Lung (tissue), 12 donors: ENCODE measurements around the gene FILIP1L. TPM values are rescaled to one million over a fixed set of nuclear protein-coding genes. Genes with fewer than 3 reads are reported as not detected.

Source experiments
- ATAC-seq: fragments of 200-7000 bp; cut with Tn5 transposase; one replicate; pipeline ENCODE4 v1.9.1; 2020; ENCODE audit warnings: moderate number of reproducible peaks; ENCODE audit not compliant: insufficient read depth, low FRiP score
- DNase-seq, 3 donors: peaks; one replicate each; pipeline ENCODE4 v3.0.0-alpha.2; 2013 to 2017
- H3K27ac ChIP-seq, 2 donors: one replicate each; pipeline ENCODE4 v1.5.1; 2013; ENCODE audit warnings: mild to moderate bottlenecking in 2 of 2, moderate library complexity in 2 of 2, control low read depth in 1 of 2, inconsistent platforms in 1 of 2, low read depth in 1 of 2, low read length in 1 of 2
- H3K27me3 ChIP-seq, 3 donors: one replicate each; pipeline ENCODE4 v1.5.1; 2013; ENCODE audit warnings: low read length in 2 of 3; ENCODE audit not compliant: control insufficient read depth in 3 of 3, insufficient read depth in 3 of 3
- H3K36me3 ChIP-seq, 4 donors: one replicate each; pipeline ENCODE4 v1.5.1; 2013; ENCODE audit warnings: low read length in 4 of 4, mild to moderate bottlenecking in 1 of 4, moderate library complexity in 1 of 4; ENCODE audit not compliant: control insufficient read depth in 4 of 4, insufficient read depth in 4 of 4
- H3K4me1 ChIP-seq, 5 donors: one replicate each; pipeline ENCODE4 v1.5.1; 2013; ENCODE audit warnings: low read length in 5 of 5, mild to moderate bottlenecking in 2 of 5, moderate library complexity in 1 of 5; ENCODE audit not compliant: control insufficient read depth in 5 of 5, insufficient read depth in 5 of 5
- H3K4me3 ChIP-seq: one replicate; pipeline ENCODE4 v1.5.1; 2013; ENCODE audit warnings: mild to moderate bottlenecking, control low read depth, moderate library complexity
- H3K9ac ChIP-seq, 2 donors: one replicate each; pipeline ENCODE4 v1.5.1; 2013; ENCODE audit warnings: low read length in 2 of 2, control low read depth in 1 of 2; ENCODE audit not compliant: insufficient read depth in 1 of 2
- H3K9me3 ChIP-seq, 4 donors: one replicate each; pipeline ENCODE4 v1.5.1; 2013; ENCODE audit warnings: low read length in 3 of 4, mild to moderate bottlenecking in 1 of 4, moderate library complexity in 1 of 4; ENCODE audit not compliant: control insufficient read depth in 4 of 4, insufficient read depth in 3 of 4
- WGBS, 2 donors: extraction: QIAGEN DNeasy Blood & Tissue Kit; methylation state at CpG; one replicate each; pipeline ENCODE4 v1.1.7; 2013; 5-methylcytosine and 5-hydroxymethylcytosine counted together
- polyA plus RNA-seq, 2 donors: library from polyadenylated mRNA; stranded (reverse); fragments of 200-250 nt; gene quantifications; one replicate each; pipeline ENCODE4 v1.2.1, GENCODE V29; 2013
- total RNA-seq, 2 donors: library from RNA; depleted of rRNA in 1 of 2; stranded (reverse); fragments of >200 nt in 1 of 2; gene quantifications; one replicate each; pipeline ENCODE4 v1.2.1, GENCODE V29; 2014 to 2021
- TF ChIP-seq, protein P1 (sequence below): IDR thresholded peaks from 2 replicates; pipeline ENCODE4 v1.5.1; 2012; ENCODE audit warnings: mild to moderate bottlenecking; ENCODE audit errors: control extremely low read depth, extremely low read depth
- donor health status: control.
- donor health status: control.
- donor health status: Bipolar disorder and iron deficiency.
- donor health status: healthy.
- donor health status: DM: yes; HTN: yes; CAD: no.

FILIP1L gene
- total and polyA plus RNA-seq, 4 donors = 8.3 to 27.8 (median 22.5) TPM

DNA sequence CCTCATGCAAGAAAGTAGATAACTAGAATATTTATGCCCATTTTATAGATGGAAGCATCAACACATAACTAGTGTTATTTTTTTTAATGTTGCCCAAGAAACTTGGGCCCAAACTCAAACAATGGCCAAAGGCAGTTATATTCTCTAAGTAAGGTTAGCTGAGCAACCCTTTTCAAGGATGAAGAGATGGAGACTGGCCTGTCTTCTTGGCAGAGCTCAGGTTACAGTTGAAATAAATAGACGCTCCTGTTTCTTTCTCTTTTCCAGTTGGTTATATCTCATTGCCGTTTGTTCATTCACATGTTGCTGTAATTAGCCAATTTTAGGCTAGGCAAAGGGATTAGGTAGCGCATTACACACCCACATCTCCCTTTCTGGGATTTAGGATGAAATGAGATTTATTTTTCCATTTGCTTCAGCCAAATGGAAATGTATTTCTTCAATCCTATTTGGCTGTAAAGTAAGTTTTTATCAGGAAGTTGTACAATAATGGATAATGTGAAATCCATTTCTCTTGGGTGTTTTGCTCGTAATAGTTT lies 203.5 kb downstream of the FILIP1L start:
- TF ChIP-seq, protein P1, sequence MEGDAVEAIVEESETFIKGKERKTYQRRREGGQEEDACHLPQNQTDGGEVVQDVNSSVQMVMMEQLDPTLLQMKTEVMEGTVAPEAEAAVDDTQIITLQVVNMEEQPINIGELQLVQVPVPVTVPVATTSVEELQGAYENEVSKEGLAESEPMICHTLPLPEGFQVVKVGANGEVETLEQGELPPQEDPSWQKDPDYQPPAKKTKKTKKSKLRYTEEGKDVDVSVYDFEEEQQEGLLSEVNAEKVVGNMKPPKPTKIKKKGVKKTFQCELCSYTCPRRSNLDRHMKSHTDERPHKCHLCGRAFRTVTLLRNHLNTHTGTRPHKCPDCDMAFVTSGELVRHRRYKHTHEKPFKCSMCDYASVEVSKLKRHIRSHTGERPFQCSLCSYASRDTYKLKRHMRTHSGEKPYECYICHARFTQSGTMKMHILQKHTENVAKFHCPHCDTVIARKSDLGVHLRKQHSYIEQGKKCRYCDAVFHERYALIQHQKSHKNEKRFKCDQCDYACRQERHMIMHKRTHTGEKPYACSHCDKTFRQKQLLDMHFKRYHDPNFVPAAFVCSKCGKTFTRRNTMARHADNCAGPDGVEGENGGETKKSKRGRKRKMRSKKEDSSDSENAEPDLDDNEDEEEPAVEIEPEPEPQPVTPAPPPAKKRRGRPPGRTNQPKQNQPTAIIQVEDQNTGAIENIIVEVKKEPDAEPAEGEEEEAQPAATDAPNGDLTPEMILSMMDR = no peak
- Histone ChIP-seq H3K27me3 (no peaks in the 10 kb centered on the region), H3K4me1 (no peaks in the 10 kb centered on the region), H3K4me3 (no peak overlapping the region), H3K9me3 (peaks cover 0 to 2% (median 0%) of the 10 kb centered on the region in 4 donors), H3K36me3 (no peaks in the 10 kb centered on the region), H3K9ac (no peak overlapping the region), H3K27ac (no peak overlapping the region)
- DNase-seq (peak in 1 of 3 donors; percentile 20), ATAC-seq (no peak)
- 92 to 96% methylated on average over 4 of the region's 4 CpGs for WGBS, 2 donors

DNA sequence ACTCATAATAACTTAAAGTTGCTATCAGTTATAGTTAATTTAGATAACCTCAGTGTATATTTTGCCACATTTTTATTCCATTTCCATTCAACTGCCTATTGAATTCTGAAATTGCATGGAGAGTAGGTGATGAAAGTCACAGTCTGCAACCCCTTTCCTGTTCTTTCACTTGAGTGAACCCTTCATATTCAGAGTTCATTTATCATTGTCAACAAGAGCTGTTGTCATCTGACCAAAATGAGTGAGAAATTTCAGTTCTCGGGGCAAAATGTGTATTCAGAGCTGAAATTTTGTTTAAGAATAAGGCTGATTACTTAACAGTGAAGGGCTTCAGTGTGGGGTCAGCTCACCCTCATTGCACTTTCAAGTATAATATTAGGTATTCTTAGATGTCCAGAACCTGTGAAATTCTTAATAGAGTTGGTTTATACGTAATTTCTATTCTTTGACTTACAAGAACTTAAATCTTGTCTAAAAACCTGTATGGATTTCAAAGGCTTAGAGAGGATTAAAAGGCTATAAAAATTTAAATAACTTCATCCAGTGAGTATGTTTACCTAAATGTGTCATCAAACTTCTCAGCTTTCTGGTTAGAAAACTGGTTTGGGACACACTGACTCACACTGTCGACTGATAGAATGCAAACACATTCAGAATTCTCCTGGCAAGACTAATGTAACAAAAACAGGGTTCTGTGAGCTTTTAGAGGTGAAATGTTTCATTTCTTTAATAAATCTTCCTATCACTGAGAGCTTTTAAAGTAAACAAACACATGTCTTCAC lies 204.4 kb downstream of the FILIP1L start:
- TF ChIP-seq, protein P1 = no peak
- Histone ChIP-seq H3K4me3 (no peak overlapping the region), H3K27me3 (no peaks in the 10 kb centered on the region), H3K27ac (no peak overlapping the region), H3K36me3 (no peaks in the 10 kb centered on the region), H3K9me3 (peaks cover 0 to 2% (median 0%) of the 10 kb centered on the region in 4 donors), H3K4me1 (no peaks in the 10 kb centered on the region), H3K9ac (no peak overlapping the region)
- 82 to 86% methylated on average over 3 of the region's 3 CpGs for WGBS, 2 donors
- peak; percentile 41 for ATAC-seq
- peak in 1 of 3 donors; percentile 26 for DNase-seq

GRCh38 chr3:99907959-99908544 lies 206.2 kb downstream of the FILIP1L start:
- H3K27me3 ChIP-seq = no peaks in the 10 kb centered on the region
- ATAC-seq (no peak), DNase-seq (no peak)
- WGBS, 2 donors = 84 to 92% methylated on average over 2 of the region's 2 CpGs
- peaks cover 0 to 3% (median 0%) of the 10 kb centered on the region in 5 donors for H3K4me1 ChIP-seq
- H3K27ac ChIP-seq = no peak overlapping the region
- peaks cover 0 to 2% (median 0%) of the 10 kb centered on the region in 4 donors for H3K9me3 ChIP-seq
- no peak overlapping the region for H3K9ac ChIP-seq
- TF ChIP-seq, protein P1 = no peak
- H3K36me3 ChIP-seq = no peaks in the 10 kb centered on the region
- no peak overlapping the region for H3K4me3 ChIP-seq
